ENCODE measurements around the gene SLC25A51.
"Not testable (repeated sequence)": the region's sequence is repeated elsewhere in the genome, so short reads cannot be mapped to it uniquely, and the experiment has no call there.

SLC25A51 gene

GRCh38 chr9:37902796-37903646, 906 bp downstream of the SLC25A51 start:
- DNase-seq: no peak

GRCh38 chr9:37902131-37902530, 1.8 kb downstream of the SLC25A51 start:
- no peak for DNase-seq

GRCh38 chr9:37899041-37899440, 4.9 kb downstream of the SLC25A51 start:
- DNase-seq: no peak

- DNase-seq: no peak
These were observed 6.3 kb downstream of the SLC25A51 start for GRCh38 chr9:37897665-37898064.

- DNase-seq: no peak
These were observed 11.9 kb downstream of the SLC25A51 start for GRCh38 chr9:37892063-37892462.

- not testable (repeated sequence) for DNase-seq
These were observed 12.9 kb downstream of the SLC25A51 start for GRCh38 chr9:37891042-37891441.

- no peak for DNase-seq
These were observed 14.4 kb downstream of the SLC25A51 start for GRCh38 chr9:37889536-37889935.

- not testable (repeated sequence) for DNase-seq
These were observed 15.8 kb downstream of the SLC25A51 start for GRCh38 chr9:37887977-37888583.

- DNase-seq: no peak
These were observed 22.9 kb downstream of the SLC25A51 start for GRCh38 chr9:37880916-37881479.

GRCh38 chr9:37876376-37876775, 27.6 kb downstream of the SLC25A51 start:
- DNase-seq: no peak

- DNase-seq: no peak
These were observed 30.0 kb downstream of the SLC25A51 start for GRCh38 chr9:37873955-37874354.

- no peak for DNase-seq
These were observed 33.1 kb downstream of the SLC25A51 start for GRCh38 chr9:37870799-37871176.

- DNase-seq: no peak
These were observed 33.7 kb downstream of the SLC25A51 start for GRCh38 chr9:37870081-37870798.

- DNase-seq: no peak
These were observed 41.4 kb downstream of the SLC25A51 start for GRCh38 chr9:37862530-37862929.

- DNase-seq: no peak
These were observed 44.9 kb downstream of the SLC25A51 start for GRCh38 chr9:37859043-37859442.

- no peak for DNase-seq
These were observed 47.4 kb downstream of the SLC25A51 start for GRCh38 chr9:37856551-37856950.

GRCh38 chr9:37852222-37852621, 51.7 kb downstream of the SLC25A51 start:
- no peak for DNase-seq

GRCh38 chr9:37840560-37841194, 63.2 kb downstream of the SLC25A51 start:
- no peak for DNase-seq

GRCh38 chr9:37839496-37840461, 64.1 kb downstream of the SLC25A51 start:
- no peak for DNase-seq
